ENCODE data around the gene SLC37A1. TPM values are rescaled to one million over a fixed set of nuclear protein-coding genes. Genes with fewer than 3 reads are reported as not detected.

The SLC37A1 gene
- total RNA-seq, 1 donor from 2014 or later: 29.3 TPM

- no peak for TF ChIP-seq CTCF (IDR thresholded peaks at IDR 0.05; ENCODE audit: insufficient read depth, low read length, poor library complexity, severe bottlenecking)
- Histone ChIP-seq H3K36me3 (ENCODE audit: control insufficient read depth, insufficient read depth, low read length) (no peaks in the 10 kb centered on the region), H3K27me3 (ENCODE audit: control insufficient read depth, insufficient read depth, low read length) (peaks cover 22% of the 10 kb centered on the region), H3K4me3 (ENCODE audit: low read depth, low read length) (no peak overlapping the region)
- no peak for DNase-seq (ENCODE audit: low read depth)
Observed at GRCh38 chr21:42595283-42596187, 81.9 kb downstream of the SLC37A1 start.

GRCh38 chr21:42596657-42597056 is 83.0 kb downstream of the SLC37A1 start:
- DNase-seq (ENCODE audit: low read depth): no peak
- peaks cover 19% of the 10 kb centered on the region for H3K27me3 ChIP-seq (ENCODE audit: control insufficient read depth, insufficient read depth, low read length)
- no peak overlapping the region for H3K4me3 ChIP-seq (ENCODE audit: low read depth, low read length)
- no peak for TF ChIP-seq CTCF (IDR thresholded peaks at IDR 0.05; ENCODE audit: insufficient read depth, low read length, poor library complexity, severe bottlenecking)
- no peaks in the 10 kb centered on the region for H3K36me3 ChIP-seq (ENCODE audit: control insufficient read depth, insufficient read depth, low read length)

- Histone ChIP-seq H3K4me3 (ENCODE audit: low read depth, low read length) (no peak overlapping the region), H3K36me3 (ENCODE audit: control insufficient read depth, insufficient read depth, low read length) (no peaks in the 10 kb centered on the region), H3K27me3 (ENCODE audit: control insufficient read depth, insufficient read depth, low read length) (peaks cover 17% of the 10 kb centered on the region)
- no peak for TF ChIP-seq CTCF (IDR thresholded peaks at IDR 0.05; ENCODE audit: insufficient read depth, low read length, poor library complexity, severe bottlenecking)
- DNase-seq (ENCODE audit: low read depth): no peak
Observed at GRCh38 chr21:42597487-42598158, 84.0 kb downstream of the SLC37A1 start.

- no peak for DNase-seq (ENCODE audit: low read depth)
- H3K36me3 ChIP-seq (ENCODE audit: control insufficient read depth, insufficient read depth, low read length): no peaks in the 10 kb centered on the region
- TF ChIP-seq CTCF (IDR thresholded peaks at IDR 0.05; ENCODE audit: insufficient read depth, low read length, poor library complexity, severe bottlenecking): no peak
Observed at GRCh38 chr21:42598159-42598735, 84.6 kb downstream of the SLC37A1 start.

GRCh38 chr21:42599486-42599885 is 85.8 kb downstream of the SLC37A1 start:
- DNase-seq (ENCODE audit: low read depth): no peak
- TF ChIP-seq CTCF (IDR thresholded peaks at IDR 0.05; ENCODE audit: insufficient read depth, low read length, poor library complexity, severe bottlenecking): no peak
- Histone ChIP-seq H3K36me3 (ENCODE audit: control insufficient read depth, insufficient read depth, low read length) (no peaks in the 10 kb centered on the region), H3K27me3 (ENCODE audit: control insufficient read depth, insufficient read depth, low read length) (peaks cover 10% of the 10 kb centered on the region), H3K4me3 (ENCODE audit: low read depth, low read length) (no peak overlapping the region)

More at GRCh38 chr21:42598159-42598735, 84.6 kb downstream of the SLC37A1 start:
- Histone ChIP-seq H3K4me3 (ENCODE audit: low read depth, low read length) (no peak overlapping the region), H3K27me3 (ENCODE audit: control insufficient read depth, insufficient read depth, low read length) (peaks cover 12% of the 10 kb centered on the region)

All from kidney epithelial cell (primary cell).